AG09319 (cell line): ENCODE measurements around the gene CLPX.
A peak's percentile ranks its signal among the peaks of the same experiment; 100 is the strongest.
"Not testable (repeated sequence)": the region's sequence is repeated elsewhere in the genome, so short reads cannot be mapped to it uniquely, and the experiment has no call there.

Experiments
- DNase-seq: peaks from one replicate; pipeline ENCODE4 v3.0.0-alpha.2; 2010; ENCODE audit warnings: low read depth; ENCODE audit errors: extremely low read depth
- CTCF ChIP-seq: IDR thresholded peaks from 2 replicates; pipeline ENCODE4 v1.5.1; 2011; ENCODE audit warnings: low read depth, mild to moderate bottlenecking, inconsistent platforms, low read length, moderate library complexity

CLPX gene

GRCh38 chr15:65184868-65185717, at the start of gene CLPX:
Gene CLPX (minus strand): TSS chr15:65185342. CDS start chr15:65185153, 189 bp downstream.
- DNase-seq: peak; percentile 87
- no peak for TF ChIP-seq CTCF

- no peak for DNase-seq
- TF ChIP-seq CTCF: no peak
Observed at GRCh38 chr15:65233696-65234095, 48.6 kb upstream of the CLPX start.

GRCh38 chr15:65232520-65232919, 47.4 kb upstream of the CLPX start:
- no peak for DNase-seq
- TF ChIP-seq CTCF: no peak

- no peak for DNase-seq
- no peak for TF ChIP-seq CTCF
Observed at GRCh38 chr15:65231306-65231705, 46.2 kb upstream of the CLPX start.

- not testable (repeated sequence) for DNase-seq
Observed at GRCh38 chr15:65226901-65227300, 41.8 kb upstream of the CLPX start.

- TF ChIP-seq CTCF: no peak
- DNase-seq: no peak
Observed at GRCh38 chr15:65226221-65226620, 41.1 kb upstream of the CLPX start.

GRCh38 chr15:65223996-65224395, 38.9 kb upstream of the CLPX start:
- TF ChIP-seq CTCF: no peak

GRCh38 chr15:65222891-65223290, 37.7 kb upstream of the CLPX start:
- no peak for DNase-seq

More at GRCh38 chr15:65223996-65224395, 38.9 kb upstream of the CLPX start:
- no peak for DNase-seq

More at GRCh38 chr15:65222891-65223290, 37.7 kb upstream of the CLPX start:
- TF ChIP-seq CTCF: no peak
